Stomach smooth muscle (tissue), 2 donors: Measurements from ENCODE around the gene HDAC7.

Experiments used
- H3K27ac ChIP-seq: one replicate; pipeline ENCODE4 v1.7.0; 2013; ENCODE audit warnings: mild to moderate bottlenecking, low read length, inconsistent platforms
- H3K27me3 ChIP-seq, 2 donors: one replicate each; pipeline ENCODE4 v1.7.0; 2013; ENCODE audit warnings: low read length in 2 of 2; ENCODE audit not compliant: insufficient read depth in 2 of 2, control insufficient read depth in 1 of 2
- H3K36me3 ChIP-seq, 2 donors: one replicate each; pipeline ENCODE4 v1.7.0; 2013; ENCODE audit warnings: low read length in 2 of 2; ENCODE audit not compliant: control insufficient read depth in 2 of 2, insufficient read depth in 2 of 2
- H3K4me1 ChIP-seq: one replicate; pipeline ENCODE4 v1.7.0; 2013; ENCODE audit warnings: low read length; ENCODE audit not compliant: control insufficient read depth, insufficient read depth
- H3K4me3 ChIP-seq, 2 donors: one replicate each; pipeline ENCODE4 v1.7.0; 2013; ENCODE audit warnings: low read length in 2 of 2
- H3K9ac ChIP-seq, 2 donors: one replicate each; pipeline ENCODE4 v1.7.0; 2013; ENCODE audit warnings: low read length in 2 of 2, mild to moderate bottlenecking in 1 of 2
- H3K9me3 ChIP-seq, 2 donors: one replicate each; pipeline ENCODE4 v1.7.0; 2013; ENCODE audit warnings: low read length in 2 of 2; ENCODE audit not compliant: control insufficient read depth in 2 of 2
- donor health status: healthy.
- donor health status: Pancreatic carcinoma.

The HDAC7 gene

GRCh38 chr12:47769234-47770085 lies 50.2 kb downstream of the HDAC7 start:
- Histone ChIP-seq H3K9ac (peak overlapping the region in 1 of 2 donors; percentile 6), H3K36me3 (no peaks in the 10 kb centered on the region), H3K9me3 (no peaks in the 10 kb centered on the region), H3K4me1 (peaks cover 20% of the 10 kb centered on the region), H3K4me3 (no peak overlapping the region), H3K27ac (no peak overlapping the region), H3K27me3 (no peaks in the 10 kb centered on the region)

DNA sequence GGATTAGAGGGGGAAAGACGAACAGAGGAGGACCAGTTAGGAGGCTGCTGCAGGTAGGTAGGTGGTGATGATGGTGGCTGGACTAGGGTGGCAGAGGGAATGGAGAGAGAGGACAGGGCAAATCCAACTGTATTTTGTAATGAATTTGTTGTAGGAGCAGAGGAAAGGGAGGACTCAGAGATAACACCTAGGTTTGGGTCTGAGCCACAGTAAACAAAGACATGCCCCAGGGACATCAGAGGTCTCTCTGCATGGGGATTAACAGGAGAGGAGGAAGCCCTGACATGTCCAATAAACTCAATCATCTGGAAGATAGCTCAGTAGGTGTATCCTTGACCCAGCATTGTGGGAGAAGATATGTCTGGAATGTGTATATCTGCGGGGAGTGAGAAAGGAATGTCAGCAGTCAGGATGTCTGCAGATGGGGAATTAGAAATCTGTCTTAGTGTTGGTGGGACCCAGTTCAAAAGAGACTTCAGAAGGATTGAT lies 51.3 kb downstream of the HDAC7 start:
- peaks cover 12% of the 10 kb centered on the region for H3K4me1 ChIP-seq
- no peak overlapping the region for H3K27ac ChIP-seq
- no peaks in the 10 kb centered on the region for H3K36me3 ChIP-seq

GRCh38 chr12:47767216-47767724 lies 52.4 kb downstream of the HDAC7 start:
- no peak overlapping the region for H3K9ac ChIP-seq
- no peaks in the 10 kb centered on the region for H3K36me3 ChIP-seq
- H3K27ac ChIP-seq: no peak overlapping the region
- peaks cover 12% of the 10 kb centered on the region for H3K4me1 ChIP-seq
- no peak overlapping the region for H3K4me3 ChIP-seq
- H3K27me3 ChIP-seq: no peaks in the 10 kb centered on the region
- H3K9me3 ChIP-seq: no peaks in the 10 kb centered on the region

More for the DNA sequence above, 51.3 kb downstream of the HDAC7 start:
- H3K9ac ChIP-seq: no peak overlapping the region
- no peaks in the 10 kb centered on the region for H3K27me3 ChIP-seq
- no peak overlapping the region for H3K4me3 ChIP-seq
- no peaks in the 10 kb centered on the region for H3K9me3 ChIP-seq

- no peaks in the 10 kb centered on the region for H3K9me3 ChIP-seq
- H3K27me3 ChIP-seq: no peaks in the 10 kb centered on the region
- H3K4me1 ChIP-seq: peaks cover 10% of the 10 kb centered on the region
- H3K36me3 ChIP-seq: no peaks in the 10 kb centered on the region
- H3K27ac ChIP-seq: no peak overlapping the region
- H3K9ac ChIP-seq: no peak overlapping the region
- no peak overlapping the region for H3K4me3 ChIP-seq
Observed at GRCh38 chr12:47766502-47767215, 53.0 kb downstream of the HDAC7 start.

- H3K9ac ChIP-seq: no peak overlapping the region
- H3K4me3 ChIP-seq: no peak overlapping the region
- no peak overlapping the region for H3K27ac ChIP-seq
- no peaks in the 10 kb centered on the region for H3K36me3 ChIP-seq
- no peaks in the 10 kb centered on the region for H3K27me3 ChIP-seq
- peaks cover 18% of the 10 kb centered on the region for H3K4me1 ChIP-seq
- H3K9me3 ChIP-seq: no peaks in the 10 kb centered on the region
Observed at GRCh38 chr12:47763481-47764346, 56.0 kb downstream of the HDAC7 start.

- Histone ChIP-seq H3K9ac (no peak overlapping the region), H3K9me3 (no peaks in the 10 kb centered on the region), H3K27ac (no peak overlapping the region), H3K4me3 (no peak overlapping the region), H3K36me3 (no peaks in the 10 kb centered on the region), H3K4me1 (peaks cover 26% of the 10 kb centered on the region), H3K27me3 (no peaks in the 10 kb centered on the region)
Observed at GRCh38 chr12:47762850-47763465, 56.7 kb downstream of the HDAC7 start.

GRCh38 chr12:47758834-47759690 lies 60.6 kb downstream of the HDAC7 start, which contains the start of gene RAPGEF3:
Gene RAPGEF3 (minus strand): TSS chr12:47758880. CDS start chr12:47758556, 324 bp downstream.
- H3K36me3 ChIP-seq: no peaks in the 10 kb centered on the region
- H3K4me1 ChIP-seq: peaks cover 23% of the 10 kb centered on the region
- H3K4me3 ChIP-seq: peak within 1 kb of the TSS; percentile 83 to 84
- peak within 1 kb of the TSS; percentile 41 for H3K27ac ChIP-seq
- no peaks in the 10 kb centered on the region for H3K27me3 ChIP-seq
- H3K9ac ChIP-seq: peak within 1 kb of the TSS; percentile 68 to 82
- no peaks in the 10 kb centered on the region for H3K9me3 ChIP-seq

- H3K27ac ChIP-seq: peak overlapping the region; percentile 41
- no peaks in the 10 kb centered on the region for H3K9me3 ChIP-seq
- H3K4me3 ChIP-seq: peak overlapping the region; percentile 83 to 84
- peak overlapping the region in 1 of 2 donors; percentile 82 for H3K9ac ChIP-seq
- H3K4me1 ChIP-seq: peaks cover 28% of the 10 kb centered on the region
- H3K36me3 ChIP-seq: no peaks in the 10 kb centered on the region
- no peaks in the 10 kb centered on the region for H3K27me3 ChIP-seq
Observed at GRCh38 chr12:47758584-47758833, 61.2 kb downstream of the HDAC7 start.

GRCh38 chr12:47757840-47758583 lies 61.7 kb downstream of the HDAC7 start:
- Histone ChIP-seq H3K4me3 (peak overlapping the region; percentile 83 to 84), H3K36me3 (no peaks in the 10 kb centered on the region), H3K4me1 (peaks cover 33% of the 10 kb centered on the region), H3K27ac (peak overlapping the region; percentile 41), H3K9ac (peak overlapping the region; percentile 47 to 82), H3K27me3 (no peaks in the 10 kb centered on the region), H3K9me3 (no peaks in the 10 kb centered on the region)
